NCI-H187 treated with DMSO at 0.1 percent for 48 hours (cell line): ENCODE results near the gene IL36RN.

Experiments
- DNase-seq: peaks from one replicate; lab custom pipeline; 2025; lab: John Stamatoyannopoulos, UW

Gene IL36RN

GRCh38 chr2:113058998-113059960 lies at the start of gene IL36RN:
Gene IL36RN, plus strand, starts transcription at chr2:113059198. Its CDS starts 241 bp downstream, at chr2:113059439.
- DNase-seq, result no peak

GRCh38 chr2:113009622-113010021 lies 49.4 kb upstream of the IL36RN start:
- DNase-seq, result no peak

- DNase-seq, result no peak
Measured at GRCh38 chr2:113010088-113010487, 48.9 kb upstream of the IL36RN start.

GRCh38 chr2:113011108-113011507 lies 47.9 kb upstream of the IL36RN start:
- DNase-seq, result no peak

GRCh38 chr2:113012436-113013335 lies 46.3 kb upstream of the IL36RN start:
- DNase-seq, result no peak

GRCh38 chr2:113013336-113013661 lies 45.7 kb upstream of the IL36RN start:
- no peak for DNase-seq

GRCh38 chr2:113014067-113014466 lies 44.9 kb upstream of the IL36RN start:
- no peak for DNase-seq

- DNase-seq, result no peak
Measured at GRCh38 chr2:113015042-113015441, 44.0 kb upstream of the IL36RN start.

GRCh38 chr2:113015655-113016054 lies 43.3 kb upstream of the IL36RN start:
- DNase-seq, result no peak

- no peak for DNase-seq
Measured at GRCh38 chr2:113018509-113018908, 40.5 kb upstream of the IL36RN start.

GRCh38 chr2:113021312-113021711 lies 37.7 kb upstream of the IL36RN start:
- no peak for DNase-seq

GRCh38 chr2:113024764-113025163 lies 34.2 kb upstream of the IL36RN start:
- DNase-seq, result no peak

- no peak for DNase-seq
Measured at GRCh38 chr2:113025737-113026136, 33.3 kb upstream of the IL36RN start.

GRCh38 chr2:113027691-113028090 lies 31.3 kb upstream of the IL36RN start:
- no peak for DNase-seq

GRCh38 chr2:113028112-113028511 lies 30.9 kb upstream of the IL36RN start:
- DNase-seq, result no peak

GRCh38 chr2:113032737-113033136 lies 26.3 kb upstream of the IL36RN start:
- DNase-seq, result no peak

GRCh38 chr2:113034016-113034415 lies 25.0 kb upstream of the IL36RN start:
- DNase-seq, result no peak

- DNase-seq, result no peak
Measured at GRCh38 chr2:113036763-113037162, 22.2 kb upstream of the IL36RN start.

- no peak for DNase-seq
Measured at GRCh38 chr2:113038291-113038690, 20.7 kb upstream of the IL36RN start.

GRCh38 chr2:113039158-113039557 lies 19.8 kb upstream of the IL36RN start:
- DNase-seq, result no peak

- no peak for DNase-seq
Measured at GRCh38 chr2:113039719-113040118, 19.3 kb upstream of the IL36RN start.

GRCh38 chr2:113041871-113042270 lies 17.1 kb upstream of the IL36RN start:
- no peak for DNase-seq

- no peak for DNase-seq
Measured at GRCh38 chr2:113046465-113046864, 12.5 kb upstream of the IL36RN start.
